ENCODE data around the gene SNX9.
"Not testable (repeated sequence)": the region's sequence is repeated elsewhere in the genome, so short reads cannot be mapped to it uniquely, and the experiment has no call there.

SNX9 gene

GRCh38 chr6:157792671-157793070 is 30.4 kb upstream of the SNX9 start:
- Histone ChIP-seq H3K9ac (ENCODE audit: low read depth, low read length, poor library complexity, severe bottlenecking) (no peak overlapping the region), H3K4me1 (ENCODE audit: insufficient read depth, low read length, poor library complexity, severe bottlenecking) (no peaks in the 10 kb centered on the region)
- TF ChIP-seq CTCF (conservative IDR thresholded peaks at IDR 0.05; ENCODE audit: low read length) (no peak), EZH2phosphoT487 (IDR thresholded peaks at IDR 0.05; ENCODE audit: borderline replicate concordance) (no peak)

GRCh38 chr6:157794012-157794411 is 29.0 kb upstream of the SNX9 start:
- not testable (repeated sequence) for H3K4me3 ChIP-seq (ENCODE audit: low read length, poor library complexity, severe bottlenecking); H3F3A ChIP-seq (ENCODE audit: low read depth); H3K9ac ChIP-seq (ENCODE audit: low read depth, low read length, poor library complexity, severe bottlenecking); H2AFZ ChIP-seq (ENCODE audit: low read length); H4K20me1 ChIP-seq (ENCODE audit: insufficient read depth, low read length, poor library complexity, severe bottlenecking); H3K27me3 ChIP-seq (ENCODE audit: insufficient read depth, low read length, poor library complexity, severe bottlenecking); H3K4me1 ChIP-seq (ENCODE audit: insufficient read depth, low read length, poor library complexity, severe bottlenecking); H3K9me2 ChIP-seq (replicated peaks; ENCODE audit: low read depth, low read length); H3K9me3 ChIP-seq (ENCODE audit: insufficient read depth, low read depth, low read length); H3K79me2 ChIP-seq (ENCODE audit: insufficient read depth, low read length); H3K4me2 ChIP-seq (ENCODE audit: low read depth, low read length, poor library complexity, severe bottlenecking); H3K36me3 ChIP-seq (ENCODE audit: insufficient read depth, low read length)

More at GRCh38 chr6:157792671-157793070, 30.4 kb upstream of the SNX9 start:
- Histone ChIP-seq H3K9me3 (ENCODE audit: insufficient read depth, low read depth, low read length) (no peaks in the 10 kb centered on the region), H3K79me2 (ENCODE audit: insufficient read depth, low read length) (no peaks in the 10 kb centered on the region), H4K20me1 (ENCODE audit: insufficient read depth, low read length, poor library complexity, severe bottlenecking) (no peaks in the 10 kb centered on the region), H3K9me2 (replicated peaks; ENCODE audit: low read depth, low read length) (no peaks in the 10 kb centered on the region), H3K4me2 (ENCODE audit: low read depth, low read length, poor library complexity, severe bottlenecking) (no peak overlapping the region), H3K4me3 (ENCODE audit: low read length, poor library complexity, severe bottlenecking) (no peak overlapping the region), H3K27me3 (ENCODE audit: insufficient read depth, low read length, poor library complexity, severe bottlenecking) (no peaks in the 10 kb centered on the region), H3F3A (ENCODE audit: low read depth) (no peaks in the 10 kb centered on the region), H2AFZ (ENCODE audit: low read length) (no peak overlapping the region), H3K36me3 (ENCODE audit: insufficient read depth, low read length) (no peaks in the 10 kb centered on the region)

DNA sequence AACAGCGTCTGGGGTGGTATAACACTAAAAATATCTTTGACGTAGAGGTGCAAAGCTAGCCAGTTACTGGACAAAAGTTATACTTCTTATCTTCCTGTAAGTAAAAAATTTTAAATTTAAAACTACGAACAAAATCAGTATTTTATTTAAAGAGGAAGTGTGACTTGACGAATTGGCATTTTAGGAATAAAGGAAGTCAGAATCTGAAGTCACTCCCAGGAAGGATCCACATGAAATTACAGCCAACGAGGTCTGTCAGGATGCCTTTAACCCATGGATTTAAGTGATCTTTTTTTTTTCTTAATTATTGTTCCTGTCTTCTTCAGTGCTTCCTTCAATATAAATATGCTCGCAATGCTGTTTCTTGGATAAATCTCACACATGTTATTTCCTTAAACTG is 27.2 kb upstream of the SNX9 start:
- no peak for TF ChIP-seq CTCF (conservative IDR thresholded peaks at IDR 0.05; ENCODE audit: low read length)
- TF ChIP-seq EZH2phosphoT487 (IDR thresholded peaks at IDR 0.05; ENCODE audit: borderline replicate concordance): no peak
- Histone ChIP-seq H3K36me3 (ENCODE audit: insufficient read depth, low read length) (no peaks in the 10 kb centered on the region), H3K4me2 (ENCODE audit: low read depth, low read length, poor library complexity, severe bottlenecking) (no peak overlapping the region), H3K4me3 (ENCODE audit: low read length, poor library complexity, severe bottlenecking) (no peak overlapping the region), H3K4me1 (ENCODE audit: insufficient read depth, low read length, poor library complexity, severe bottlenecking) (no peaks in the 10 kb centered on the region), H3K9me2 (replicated peaks; ENCODE audit: low read depth, low read length) (no peaks in the 10 kb centered on the region), H3K27me3 (ENCODE audit: insufficient read depth, low read length, poor library complexity, severe bottlenecking) (no peaks in the 10 kb centered on the region), H2AFZ (ENCODE audit: low read length) (no peak overlapping the region), H3K9ac (ENCODE audit: low read depth, low read length, poor library complexity, severe bottlenecking) (no peak overlapping the region), H3K9me3 (ENCODE audit: insufficient read depth, low read depth, low read length) (no peaks in the 10 kb centered on the region), H4K20me1 (ENCODE audit: insufficient read depth, low read length, poor library complexity, severe bottlenecking) (no peaks in the 10 kb centered on the region), H3K79me2 (ENCODE audit: insufficient read depth, low read length) (no peaks in the 10 kb centered on the region), H3F3A (ENCODE audit: low read depth) (no peaks in the 10 kb centered on the region)

DNA sequence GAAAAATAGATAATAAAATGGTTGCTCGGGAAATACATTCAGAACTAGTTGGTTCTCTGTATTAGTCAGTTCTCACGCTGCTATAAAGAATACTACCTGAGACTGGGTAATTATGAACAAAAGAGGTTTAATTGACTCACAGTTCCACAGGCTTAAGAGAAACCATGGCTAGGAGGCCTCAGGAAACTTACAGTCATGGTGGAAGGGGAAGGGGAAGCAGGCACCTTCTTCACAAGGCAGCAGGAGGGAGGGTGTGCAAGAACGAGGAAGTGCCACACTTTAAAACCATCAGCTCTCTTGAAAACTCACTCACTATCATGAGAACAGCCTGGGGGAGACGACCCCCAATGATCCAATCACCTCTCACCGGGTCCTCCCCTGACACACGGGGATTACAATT is 24.2 kb upstream of the SNX9 start:
- TF ChIP-seq EZH2phosphoT487 (IDR thresholded peaks at IDR 0.05; ENCODE audit: borderline replicate concordance) (no peak), CTCF (conservative IDR thresholded peaks at IDR 0.05; ENCODE audit: low read length) (no peak)
- Histone ChIP-seq H3K9ac (ENCODE audit: low read depth, low read length, poor library complexity, severe bottlenecking) (no peak overlapping the region), H4K20me1 (ENCODE audit: insufficient read depth, low read length, poor library complexity, severe bottlenecking) (no peaks in the 10 kb centered on the region), H3K27me3 (ENCODE audit: insufficient read depth, low read length, poor library complexity, severe bottlenecking) (no peaks in the 10 kb centered on the region), H3F3A (ENCODE audit: low read depth) (no peaks in the 10 kb centered on the region), H3K79me2 (ENCODE audit: insufficient read depth, low read length) (no peaks in the 10 kb centered on the region), H3K4me2 (ENCODE audit: low read depth, low read length, poor library complexity, severe bottlenecking) (no peak overlapping the region), H3K9me2 (replicated peaks; ENCODE audit: low read depth, low read length) (no peaks in the 10 kb centered on the region), H2AFZ (ENCODE audit: low read length) (no peak overlapping the region), H3K36me3 (ENCODE audit: insufficient read depth, low read length) (no peaks in the 10 kb centered on the region), H3K9me3 (ENCODE audit: insufficient read depth, low read depth, low read length) (no peaks in the 10 kb centered on the region), H3K4me1 (ENCODE audit: insufficient read depth, low read length, poor library complexity, severe bottlenecking) (no peaks in the 10 kb centered on the region), H3K4me3 (ENCODE audit: low read length, poor library complexity, severe bottlenecking) (no peak overlapping the region)

GRCh38 chr6:157799561-157799960 is 23.5 kb upstream of the SNX9 start:
- H3K4me3 ChIP-seq (ENCODE audit: low read length, poor library complexity, severe bottlenecking); H4K20me1 ChIP-seq (ENCODE audit: insufficient read depth, low read length, poor library complexity, severe bottlenecking); H3K9me3 ChIP-seq (ENCODE audit: insufficient read depth, low read depth, low read length); H3K79me2 ChIP-seq (ENCODE audit: insufficient read depth, low read length); H3F3A ChIP-seq (ENCODE audit: low read depth); H3K4me1 ChIP-seq (ENCODE audit: insufficient read depth, low read length, poor library complexity, severe bottlenecking); H2AFZ ChIP-seq (ENCODE audit: low read length); H3K27me3 ChIP-seq (ENCODE audit: insufficient read depth, low read length, poor library complexity, severe bottlenecking); H3K9me2 ChIP-seq (replicated peaks; ENCODE audit: low read depth, low read length); H3K4me2 ChIP-seq (ENCODE audit: low read depth, low read length, poor library complexity, severe bottlenecking); H3K36me3 ChIP-seq (ENCODE audit: insufficient read depth, low read length); H3K9ac ChIP-seq (ENCODE audit: low read depth, low read length, poor library complexity, severe bottlenecking): not testable (repeated sequence)
